HG02943 (cell line): ENCODE measurements around the gene SDCCAG8.

Experiments
- ATAC-seq: cut with Tn5 transposase; IDR thresholded peaks from one replicate; pipeline ENCODE4 v1.9.1; 2021; ENCODE audit warnings: mild to moderate bottlenecking, low read depth, moderate library complexity; ENCODE audit not compliant: unreplicated experiment

Gene SDCCAG8

DNA sequence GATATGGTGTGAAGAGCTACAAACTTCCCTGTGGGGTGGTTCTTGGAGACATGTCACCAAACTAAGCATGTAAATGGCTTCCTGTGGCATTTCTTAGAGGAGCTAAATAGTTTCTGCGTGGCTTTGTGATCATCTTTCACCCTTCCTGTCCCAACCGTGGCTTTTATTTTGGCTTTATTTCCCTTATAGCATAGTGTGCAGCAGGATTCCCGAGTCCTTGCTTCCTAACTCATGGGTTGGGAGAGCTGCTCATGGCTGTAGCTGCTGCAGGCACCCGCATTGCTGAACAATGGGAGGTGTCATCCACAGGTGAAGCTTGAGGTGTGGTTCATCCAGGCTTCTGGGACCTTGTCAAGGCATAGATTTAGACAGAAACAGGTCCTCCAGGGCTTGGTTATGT lies 192.0 kb downstream of the SDCCAG8 start:
- ATAC-seq, result no peak

DNA sequence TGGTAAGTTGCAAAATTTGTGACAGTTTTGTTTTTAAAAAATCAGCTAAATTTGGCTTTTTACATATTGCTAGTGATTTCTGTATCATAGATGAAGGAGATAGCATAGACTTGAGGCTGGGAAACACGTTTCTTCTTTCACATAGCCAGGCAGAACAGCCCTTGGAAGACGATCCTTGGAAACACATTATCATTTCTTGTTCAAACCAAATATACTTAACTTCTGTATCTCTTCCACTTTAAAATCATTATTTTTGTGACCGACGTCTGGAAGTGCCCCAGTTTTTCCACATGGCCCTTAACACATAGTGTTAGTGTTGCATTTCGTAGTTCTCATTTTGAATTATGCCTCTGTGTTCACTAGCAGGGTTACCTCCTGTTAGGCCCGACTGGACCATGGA lies 193.5 kb downstream of the SDCCAG8 start:
- no peak for ATAC-seq

DNA sequence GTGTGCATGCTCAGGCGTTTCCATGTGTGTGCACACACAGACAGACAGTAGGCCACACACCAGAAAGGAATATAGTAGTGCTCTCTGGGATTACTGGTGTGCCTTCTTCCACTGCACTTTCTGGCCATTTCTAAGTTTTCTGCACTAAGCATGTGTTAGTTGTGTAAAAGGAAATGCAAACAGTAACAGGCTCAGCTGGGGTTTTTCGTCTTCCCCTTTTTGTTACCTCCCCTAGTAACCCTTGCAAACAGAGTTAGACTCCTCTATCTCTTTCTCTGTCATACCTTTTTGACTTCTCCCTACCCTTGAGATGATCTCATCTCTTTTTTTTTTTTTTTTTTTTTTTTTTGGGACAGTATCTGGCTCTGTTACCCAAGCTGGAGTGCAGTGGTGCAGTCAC lies 196.3 kb downstream of the SDCCAG8 start:
- ATAC-seq, result no peak

DNA sequence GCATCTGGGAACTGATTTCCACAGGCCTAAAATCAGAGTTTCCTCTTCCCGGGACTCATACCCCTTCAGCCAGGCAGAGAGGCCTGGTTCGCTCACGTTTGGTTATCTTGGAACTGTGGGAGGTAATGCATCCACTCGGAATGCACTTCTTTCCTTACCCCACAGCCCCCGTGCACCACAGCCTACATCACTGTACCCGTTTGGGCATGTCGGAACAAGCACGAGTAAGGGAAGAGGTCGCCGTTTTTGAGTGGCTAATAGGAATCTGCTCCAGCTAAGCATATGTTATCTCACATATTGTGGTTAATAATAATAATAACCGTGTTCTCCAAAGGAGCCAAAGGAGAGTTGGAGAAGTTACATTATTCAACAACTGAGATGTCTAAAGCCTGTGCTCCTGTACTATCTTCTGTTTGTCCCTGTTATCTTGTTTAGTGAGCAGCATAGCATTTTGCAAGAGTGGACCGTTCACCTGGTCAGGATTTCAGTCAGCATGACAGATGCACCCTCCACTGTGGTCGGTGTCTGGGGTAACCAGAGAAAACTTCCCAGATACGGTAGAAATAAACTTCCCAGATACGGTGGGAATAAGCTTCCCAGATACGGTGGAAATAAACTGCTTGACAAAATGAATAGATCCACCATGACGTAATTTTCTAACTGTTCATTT lies 198.6 kb downstream of the SDCCAG8 start:
- no peak for ATAC-seq

DNA sequence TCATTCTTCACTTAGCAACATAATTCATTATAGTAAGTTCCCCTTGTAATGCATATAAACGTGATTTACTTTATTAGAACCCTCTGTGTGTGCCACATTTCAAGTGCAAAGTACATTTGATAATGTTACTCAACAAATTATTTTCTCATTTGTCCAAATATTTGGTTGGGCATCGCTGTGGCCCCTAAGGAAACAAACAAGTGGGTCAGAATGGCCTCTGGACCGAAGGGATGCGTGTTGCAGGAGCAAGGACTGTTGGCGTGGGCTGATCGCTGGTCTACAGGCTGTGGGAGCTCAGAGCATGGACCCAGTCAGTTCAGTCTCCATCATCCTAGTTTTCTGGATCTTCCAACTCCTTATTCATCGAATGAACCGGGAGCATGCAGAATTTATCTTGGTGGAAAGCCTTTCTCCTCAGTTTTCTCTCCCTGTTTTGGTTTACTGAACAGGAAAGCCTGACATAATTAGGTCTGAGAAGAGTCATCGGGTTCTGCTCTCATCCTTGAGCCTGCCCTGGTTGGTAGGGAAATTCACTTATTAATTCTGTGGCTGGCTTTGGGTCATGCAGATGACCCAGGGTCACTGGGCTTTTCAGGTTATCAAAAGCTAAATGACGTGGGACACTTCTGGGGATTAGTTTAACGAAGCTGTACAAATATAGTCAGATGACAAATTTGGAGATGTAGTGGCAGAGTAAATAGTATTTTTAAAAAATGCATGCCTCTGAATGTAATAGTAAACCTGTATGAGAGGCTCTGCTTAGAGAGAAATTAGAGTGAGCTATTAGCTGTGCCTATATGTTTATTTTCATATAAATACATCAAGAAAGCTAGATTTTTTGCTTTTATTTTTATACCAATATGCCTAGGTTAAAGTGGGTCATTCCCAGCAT lies 200.2 kb downstream of the SDCCAG8 start:
- no peak for ATAC-seq

DNA sequence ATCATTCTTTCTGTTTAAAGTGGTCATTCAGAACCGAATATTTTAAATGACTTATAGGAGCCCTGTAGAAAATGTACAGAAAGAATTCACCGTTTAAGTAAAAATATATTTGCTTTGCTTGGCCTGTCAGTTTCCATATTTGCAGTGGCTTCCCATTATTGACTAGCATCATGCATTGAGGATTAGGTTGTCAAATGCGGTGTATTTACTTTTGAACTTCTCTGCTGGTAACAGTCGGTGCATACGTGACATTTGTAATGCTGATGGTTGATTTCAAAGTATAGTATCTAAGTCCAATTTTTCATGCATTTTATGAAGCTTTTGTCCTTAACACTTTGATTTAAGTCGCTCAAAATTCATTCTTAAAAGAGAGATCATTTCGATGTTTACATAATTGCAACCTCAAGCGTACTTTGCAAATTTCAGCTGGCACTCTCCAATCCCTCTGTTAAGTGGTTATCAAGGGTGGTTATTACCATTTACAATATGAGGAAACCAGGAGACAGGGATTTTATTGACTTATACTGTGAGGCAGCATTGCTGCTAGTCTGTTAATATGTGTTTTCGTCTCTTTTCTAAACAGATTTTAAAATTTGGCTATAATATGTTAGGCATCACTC lies 201.6 kb downstream of the SDCCAG8 start:
- no peak for ATAC-seq

DNA sequence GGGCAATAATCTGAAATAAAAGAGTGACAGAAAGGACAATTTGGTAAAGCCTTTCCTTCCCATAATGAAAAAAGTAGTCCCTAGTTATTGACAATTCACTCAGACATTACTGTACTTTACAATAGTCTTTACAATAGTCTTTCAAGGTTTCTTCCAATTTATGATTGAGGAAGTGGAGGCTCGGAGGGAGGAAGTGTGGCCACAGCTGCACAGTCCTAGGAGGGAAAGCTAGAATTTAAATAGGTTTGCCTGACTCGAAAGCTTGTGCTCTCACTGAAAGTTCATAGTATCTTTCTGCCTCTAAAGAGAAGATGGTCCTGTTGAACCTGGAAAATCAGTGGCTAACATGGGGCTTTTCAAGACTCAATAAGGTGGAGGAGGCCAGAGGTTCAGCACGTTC lies 203.2 kb downstream of the SDCCAG8 start:
- ATAC-seq, result no peak

DNA sequence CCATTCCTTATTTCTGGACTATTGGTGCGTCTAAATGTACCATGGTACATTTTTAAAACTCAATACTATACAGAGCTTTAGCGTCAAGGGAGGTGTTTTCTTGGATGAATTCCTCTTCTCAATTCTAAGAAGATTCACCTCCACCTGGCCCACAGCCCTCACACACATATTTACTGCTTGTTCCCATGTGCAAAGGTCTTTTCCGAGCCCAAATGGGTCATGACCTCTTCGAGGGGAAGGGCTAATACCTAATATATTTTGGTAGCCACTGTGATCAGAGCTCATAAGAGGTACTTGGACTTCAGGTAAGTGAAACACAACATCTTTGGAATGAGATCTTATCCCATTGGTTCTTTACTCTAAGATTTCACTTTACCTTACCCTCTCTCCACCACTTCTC lies 205.9 kb downstream of the SDCCAG8 start:
- ATAC-seq, result no peak

DNA sequence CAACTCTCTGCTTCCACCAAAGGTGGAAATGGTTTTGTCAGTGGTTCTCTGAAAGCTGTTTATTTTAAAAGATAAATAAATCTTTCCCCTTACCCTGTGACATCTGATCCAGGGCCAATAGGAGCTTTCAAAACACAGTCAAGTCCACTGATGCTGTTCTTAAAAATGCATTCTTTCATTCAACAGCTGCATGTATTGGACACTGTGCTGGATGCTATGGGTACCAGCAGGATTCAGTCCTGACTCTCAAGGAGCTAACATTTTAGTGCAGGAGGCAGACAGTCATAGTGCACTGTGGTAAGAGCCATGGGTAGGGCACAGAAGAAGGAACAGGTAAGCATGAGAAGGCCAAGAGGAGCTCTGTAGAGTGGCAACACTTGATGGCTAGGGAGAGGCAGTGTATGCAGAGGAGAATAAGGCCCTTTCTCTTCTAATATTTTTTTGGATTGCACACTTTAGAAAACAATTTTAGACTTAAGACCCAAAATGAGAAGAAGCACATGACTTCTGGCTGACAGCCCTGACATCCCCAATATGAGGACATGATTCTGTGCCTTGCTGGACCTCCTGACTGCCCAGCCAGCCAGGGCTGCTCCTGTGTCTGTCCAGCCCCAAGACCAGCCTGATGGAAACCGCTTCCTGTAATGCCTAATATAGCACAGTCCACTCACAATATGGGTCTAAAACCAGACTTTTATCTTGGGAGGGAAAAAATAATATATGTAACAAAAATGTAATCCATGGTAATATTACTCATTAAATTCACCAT lies 207.3 kb downstream of the SDCCAG8 start:
- ATAC-seq, result no peak

DNA sequence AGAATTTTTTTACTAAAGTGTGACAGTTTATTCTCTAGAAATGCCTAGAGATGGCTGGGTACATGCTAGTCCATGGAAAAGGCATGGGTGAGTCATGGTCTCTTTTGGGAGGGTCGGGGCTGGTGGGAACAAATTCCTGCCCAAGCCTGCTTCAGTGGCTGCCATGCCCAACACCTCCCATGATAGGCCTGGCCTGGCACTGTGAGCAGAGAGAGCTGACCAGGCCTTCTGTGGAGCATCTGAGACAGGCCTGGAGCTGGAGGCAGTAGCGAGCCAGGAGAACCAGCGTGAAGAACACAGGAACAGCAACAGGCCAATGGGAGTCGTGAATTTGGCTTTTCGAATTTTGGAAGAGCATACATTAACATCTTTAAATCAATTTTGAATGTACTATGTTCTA lies 209.2 kb downstream of the SDCCAG8 start:
- ATAC-seq, result no peak

DNA sequence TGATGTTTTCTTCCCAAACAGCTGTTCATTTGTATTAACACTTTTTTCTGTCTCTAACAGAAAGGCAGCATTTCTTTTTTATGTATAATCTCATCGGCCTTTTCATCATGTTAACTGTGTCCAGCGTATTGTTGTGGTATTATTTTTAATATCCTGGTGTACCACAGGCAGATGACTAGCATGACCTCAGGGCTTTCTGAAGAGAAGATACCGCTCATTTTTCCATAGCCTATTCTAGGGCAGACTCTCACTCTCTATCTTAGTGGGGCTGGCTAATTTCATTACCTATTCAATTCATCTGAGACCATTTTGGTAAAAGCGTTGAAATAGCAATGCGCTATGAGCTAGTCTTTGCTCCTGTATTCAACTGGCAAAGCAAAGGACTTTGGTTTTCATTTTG lies 209.9 kb downstream of the SDCCAG8 start:
- no peak for ATAC-seq

DNA sequence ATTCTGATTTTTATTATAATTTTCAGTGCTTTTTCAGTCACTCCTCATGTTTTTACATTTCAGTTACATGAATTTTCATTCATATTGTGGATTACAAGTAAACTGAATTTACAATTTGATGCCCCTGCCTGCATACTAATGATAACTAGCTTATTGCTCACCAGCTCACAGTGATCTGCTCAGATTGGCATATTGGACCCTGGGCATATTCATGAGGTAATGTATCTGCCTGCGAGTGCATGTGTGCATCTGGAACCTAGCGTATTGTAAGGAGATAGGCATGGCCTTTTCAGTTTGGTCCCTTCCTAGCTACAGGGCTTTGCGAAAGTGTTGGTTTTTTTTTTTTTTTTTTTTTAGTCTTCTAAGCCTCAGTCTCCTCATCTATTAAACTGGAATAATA lies 213.7 kb downstream of the SDCCAG8 start:
- ATAC-seq, result no peak

DNA sequence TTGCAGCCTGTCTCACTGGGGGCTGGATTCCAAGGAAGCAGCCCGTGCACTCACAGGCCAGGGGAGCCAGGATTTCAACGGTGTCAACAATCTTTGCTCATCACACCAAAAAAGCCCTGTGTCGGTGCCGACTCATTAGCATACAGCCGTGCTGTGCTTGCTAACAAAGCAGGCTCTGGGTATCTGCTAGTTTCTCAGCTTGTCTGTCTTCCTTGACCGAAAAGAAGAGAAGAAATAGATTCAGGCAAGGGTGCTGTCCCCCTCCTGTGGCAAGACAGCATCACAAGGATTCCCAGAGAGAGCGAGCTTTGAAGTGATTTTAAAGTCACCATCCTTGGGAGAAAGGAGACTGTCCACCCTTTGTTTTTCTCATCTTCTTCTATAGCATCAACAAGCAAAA lies 214.7 kb downstream of the SDCCAG8 start:
- no peak for ATAC-seq

DNA sequence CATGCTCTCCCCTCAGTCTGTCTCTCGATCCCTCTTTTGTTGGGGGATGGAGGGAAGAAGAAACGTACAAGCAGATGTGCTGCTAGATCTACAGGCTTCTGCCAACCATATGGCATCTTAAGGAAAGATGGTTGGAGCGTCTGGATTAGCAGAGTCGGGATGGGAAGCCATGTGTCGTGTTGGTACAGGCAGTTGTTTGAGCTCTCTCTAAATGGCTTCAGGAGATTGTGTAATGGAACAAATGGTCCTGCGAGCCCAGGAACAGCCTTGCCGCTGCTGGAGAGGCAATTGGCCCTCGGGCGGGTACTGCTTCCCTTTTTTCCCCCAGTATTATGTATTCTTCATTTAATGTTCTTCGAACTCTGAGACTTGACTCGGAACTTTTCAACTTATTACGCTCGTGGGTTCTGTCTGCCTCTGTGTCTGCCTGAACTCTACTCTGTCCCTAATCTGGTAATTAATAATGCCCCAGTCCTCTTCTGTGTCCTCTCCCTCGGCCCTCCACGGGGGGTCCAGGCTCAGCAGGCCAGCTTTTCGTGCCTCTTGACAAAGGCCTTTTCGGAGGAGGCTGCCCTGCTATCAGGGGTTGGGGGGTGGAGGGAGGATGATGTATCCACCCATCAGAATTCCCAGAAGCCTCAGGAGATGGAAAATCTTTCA lies 215.3 kb downstream of the SDCCAG8 start:
- no peak for ATAC-seq

DNA sequence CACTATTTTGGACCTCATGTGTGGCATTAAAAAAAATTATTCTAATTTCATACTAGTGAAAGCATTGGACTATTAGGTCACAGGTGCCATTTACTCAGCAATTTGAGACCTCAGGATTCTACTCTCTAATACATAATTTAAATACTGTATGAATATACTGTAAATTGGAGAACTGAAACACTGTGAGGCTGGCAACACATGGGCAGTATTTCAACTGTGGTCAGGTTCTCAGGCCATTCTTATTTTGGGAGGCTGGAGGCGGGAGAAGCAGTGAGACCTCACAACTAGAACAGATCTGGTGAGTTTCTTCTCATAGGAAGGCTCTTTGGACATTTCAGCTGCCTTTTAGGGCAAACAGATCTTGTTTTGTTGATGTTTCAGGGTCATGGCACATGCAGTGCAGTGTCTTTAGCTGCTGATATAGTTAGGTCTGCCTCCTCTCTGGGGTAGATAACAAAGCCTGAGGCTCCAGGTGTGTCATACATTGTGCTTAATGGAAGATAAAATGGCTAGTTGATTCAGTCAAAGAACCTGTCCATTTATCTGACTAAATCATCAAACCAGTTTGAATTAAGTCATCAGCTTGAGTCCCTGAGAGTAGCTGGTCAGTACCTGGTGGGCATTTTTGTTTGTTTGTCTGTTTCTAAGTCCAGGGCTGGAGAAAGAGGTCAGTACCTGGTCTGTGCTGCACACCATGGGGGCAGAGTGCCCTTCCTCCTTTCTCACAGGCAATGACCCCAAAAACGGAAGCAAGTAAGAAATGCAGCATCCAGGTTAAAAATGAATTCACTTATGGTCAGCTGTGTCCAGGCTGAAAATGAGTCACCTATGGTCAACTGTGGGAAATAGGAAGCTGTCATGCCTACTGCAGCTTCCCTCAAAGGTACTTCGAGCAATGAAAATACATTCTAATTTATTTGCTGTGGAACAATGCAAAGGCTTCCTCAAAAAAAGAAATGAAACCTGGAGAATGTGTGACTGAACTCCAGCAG lies 216.2 kb downstream of the SDCCAG8 start:
- peak; percentile 70 for ATAC-seq

DNA sequence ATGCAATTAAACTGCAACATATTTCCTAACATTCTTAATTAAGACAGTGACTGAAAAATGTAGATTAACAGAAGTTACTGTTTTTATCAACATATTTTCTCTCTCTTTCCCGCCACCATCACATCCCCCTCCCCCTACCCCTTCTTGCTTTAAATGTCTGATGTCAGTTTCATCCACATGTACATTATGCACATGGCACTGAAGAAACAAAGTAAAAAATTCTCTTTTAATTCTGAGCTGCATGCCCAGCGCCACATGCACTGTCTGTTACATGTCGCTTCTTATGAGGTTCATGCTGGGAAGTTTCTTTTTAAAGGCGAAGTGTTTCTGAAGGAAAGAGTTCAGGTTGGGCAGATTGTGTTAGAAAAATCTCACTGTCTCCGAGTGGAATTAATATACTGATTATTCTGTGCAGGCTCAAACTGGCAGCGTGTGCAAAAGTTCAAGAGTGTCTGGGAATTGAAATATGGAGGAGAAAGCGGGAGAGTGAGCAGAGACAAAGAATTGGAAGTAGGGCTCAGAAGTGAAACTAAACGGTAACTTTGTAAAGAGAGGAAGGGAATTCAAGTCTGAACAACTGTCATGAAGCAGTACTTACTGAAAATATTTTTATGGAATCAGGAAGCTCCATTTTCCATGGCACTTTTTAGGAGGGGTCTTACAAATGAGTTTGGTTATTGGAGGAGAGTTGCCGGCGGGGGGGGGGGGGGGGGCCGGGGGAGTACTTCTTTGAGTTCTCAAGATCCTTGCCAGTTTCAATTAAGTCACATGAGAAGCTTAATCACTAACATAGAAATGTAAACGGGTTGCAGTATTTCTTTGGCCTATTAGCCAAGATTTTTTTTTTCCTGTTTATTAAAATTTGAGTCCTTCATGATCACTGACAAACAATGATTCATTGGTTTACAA lies 217.6 kb downstream of the SDCCAG8 start:
- ATAC-seq, result no peak

DNA sequence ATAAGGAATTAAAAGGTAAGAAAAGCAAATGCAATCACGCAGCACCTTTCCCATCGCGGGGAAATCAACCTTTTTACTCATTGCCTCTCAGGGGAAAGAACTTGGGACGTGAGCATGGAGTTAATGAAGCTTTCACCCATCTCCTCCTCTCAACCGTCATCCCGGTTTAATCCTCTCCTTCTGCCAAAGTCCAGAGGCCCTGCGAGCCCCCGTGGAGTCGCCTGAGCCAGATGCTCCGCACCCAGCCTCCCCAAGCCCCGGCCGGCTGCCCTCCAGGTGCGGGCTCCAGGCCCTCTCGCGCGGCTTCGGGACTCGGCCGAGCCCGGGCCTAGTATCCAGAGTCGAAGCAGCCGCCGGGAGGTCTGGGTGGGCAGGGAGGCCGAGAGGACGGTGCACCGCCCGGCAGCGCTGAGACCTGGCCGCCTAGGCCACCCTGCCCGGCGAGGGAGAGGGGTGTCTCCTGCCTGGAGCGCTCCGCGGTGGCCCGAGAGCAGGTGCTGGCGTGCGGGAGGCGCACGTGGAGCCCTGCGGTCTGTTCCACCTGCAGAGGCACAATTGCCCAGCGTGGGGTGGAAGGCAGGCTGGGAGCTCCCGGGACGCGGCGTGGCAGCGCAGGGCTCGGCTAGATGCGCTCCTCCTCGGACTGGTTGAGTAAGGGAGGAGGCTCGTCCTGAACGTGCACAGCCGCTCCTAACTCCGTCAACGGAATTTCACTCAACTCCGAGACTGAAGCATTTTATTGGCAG lies 218.5 kb downstream of the SDCCAG8 start:
- ATAC-seq, result no peak
